Measurements from ENCODE around the gene PCDH15. TPM values are rescaled to one million over a fixed set of nuclear protein-coding genes. Genes with fewer than 3 reads are reported as not detected.

Gene PCDH15
- total RNA-seq, 1 donor from 2014 or later, result not detected

GRCh38 chr10:54133203-54133602 lies 667.8 kb downstream of the PCDH15 start:
- Histone ChIP-seq H3K9me3 (ENCODE audit: insufficient read depth, low read depth, low read length) (no peaks in the 10 kb centered on the region), H3K4me2 (ENCODE audit: low read length) (no peak overlapping the region), H3K36me3 (ENCODE audit: insufficient read depth, low read length) (no peaks in the 10 kb centered on the region), H3K27me3 (ENCODE audit: insufficient read depth, low read length) (no peaks in the 10 kb centered on the region), H3K4me1 (ENCODE audit: insufficient read depth, low read length) (no peaks in the 10 kb centered on the region), H3K4me3 (ENCODE audit: insufficient read depth, low read depth, low read length) (no peak overlapping the region), H3K27ac (ENCODE audit: low read depth, low read length) (no peak overlapping the region), H3K79me2 (ENCODE audit: insufficient read depth, low read length) (no peaks in the 10 kb centered on the region), H3K9ac (ENCODE audit: low read length) (no peak overlapping the region), H2AFZ (ENCODE audit: low read depth, low read length) (no peak overlapping the region), H4K20me1 (ENCODE audit: insufficient read depth, low read length) (no peaks in the 10 kb centered on the region)
- DNase-seq (ENCODE audit: low read depth), result no peak
- Mint-ChIP-seq H3K36me3 (ENCODE audit: low read depth, unreplicated experiment) (no peaks in the 10 kb centered on the region), H3K4me3 (ENCODE audit: unreplicated experiment) (no peak overlapping the region), H3K9me3 (ENCODE audit: unreplicated experiment) (no peaks in the 10 kb centered on the region), H3K4me1 (ENCODE audit: low read depth, unreplicated experiment) (no peaks in the 10 kb centered on the region), H3K27ac (ENCODE audit: unreplicated experiment) (no peak overlapping the region), H3K27me3 (ENCODE audit: low read depth, unreplicated experiment) (no peaks in the 10 kb centered on the region)
- no peak for FAIRE-seq
- no peak for TF ChIP-seq EZH2 (IDR thresholded peaks at IDR 0.05; ENCODE audit: insufficient read depth, low read length)
- peak; percentile 12 for TF ChIP-seq CTCF (IDR thresholded peaks at IDR 0.05; ENCODE audit: insufficient read depth, low read depth, low read length)

GRCh38 chr10:54131833-54132232 lies 669.2 kb downstream of the PCDH15 start:
- FAIRE-seq (no peak), DNase-seq (ENCODE audit: low read depth) (no peak)
- Histone ChIP-seq H3K9ac (ENCODE audit: low read length) (no peak overlapping the region), H4K20me1 (ENCODE audit: insufficient read depth, low read length) (no peaks in the 10 kb centered on the region), H3K4me1 (ENCODE audit: insufficient read depth, low read length) (no peaks in the 10 kb centered on the region), H3K36me3 (ENCODE audit: insufficient read depth, low read length) (no peaks in the 10 kb centered on the region), H3K4me2 (ENCODE audit: low read length) (no peak overlapping the region), H3K27me3 (ENCODE audit: insufficient read depth, low read length) (no peaks in the 10 kb centered on the region), H3K27ac (ENCODE audit: low read depth, low read length) (no peak overlapping the region), H3K79me2 (ENCODE audit: insufficient read depth, low read length) (no peaks in the 10 kb centered on the region), H3K9me3 (ENCODE audit: insufficient read depth, low read depth, low read length) (no peaks in the 10 kb centered on the region), H2AFZ (ENCODE audit: low read depth, low read length) (no peak overlapping the region), H3K4me3 (ENCODE audit: insufficient read depth, low read depth, low read length) (no peak overlapping the region)
- TF ChIP-seq EZH2 (IDR thresholded peaks at IDR 0.05; ENCODE audit: insufficient read depth, low read length) (no peak), CTCF (IDR thresholded peaks at IDR 0.05; ENCODE audit: insufficient read depth, low read depth, low read length) (no peak)
- Mint-ChIP-seq H3K36me3 (ENCODE audit: low read depth, unreplicated experiment) (no peaks in the 10 kb centered on the region), H3K27ac (ENCODE audit: unreplicated experiment) (no peak overlapping the region), H3K4me3 (ENCODE audit: unreplicated experiment) (no peak overlapping the region), H3K27me3 (ENCODE audit: low read depth, unreplicated experiment) (no peaks in the 10 kb centered on the region), H3K4me1 (ENCODE audit: low read depth, unreplicated experiment) (no peaks in the 10 kb centered on the region), H3K9me3 (ENCODE audit: unreplicated experiment) (no peaks in the 10 kb centered on the region)

GRCh38 chr10:54130394-54130793 lies 670.6 kb downstream of the PCDH15 start:
- Histone ChIP-seq H3K4me1 (ENCODE audit: insufficient read depth, low read length) (no peaks in the 10 kb centered on the region), H2AFZ (ENCODE audit: low read depth, low read length) (no peak overlapping the region), H3K36me3 (ENCODE audit: insufficient read depth, low read length) (no peaks in the 10 kb centered on the region), H3K4me2 (ENCODE audit: low read length) (no peak overlapping the region), H3K9ac (ENCODE audit: low read length) (no peak overlapping the region), H3K9me3 (ENCODE audit: insufficient read depth, low read depth, low read length) (no peaks in the 10 kb centered on the region), H3K27me3 (ENCODE audit: insufficient read depth, low read length) (no peaks in the 10 kb centered on the region), H3K4me3 (ENCODE audit: insufficient read depth, low read depth, low read length) (no peak overlapping the region), H3K79me2 (ENCODE audit: insufficient read depth, low read length) (no peaks in the 10 kb centered on the region), H4K20me1 (ENCODE audit: insufficient read depth, low read length) (no peaks in the 10 kb centered on the region), H3K27ac (ENCODE audit: low read depth, low read length) (no peak overlapping the region)
- Mint-ChIP-seq H3K36me3 (ENCODE audit: low read depth, unreplicated experiment) (no peaks in the 10 kb centered on the region), H3K4me3 (ENCODE audit: unreplicated experiment) (no peak overlapping the region), H3K27me3 (ENCODE audit: low read depth, unreplicated experiment) (no peaks in the 10 kb centered on the region), H3K9me3 (ENCODE audit: unreplicated experiment) (no peaks in the 10 kb centered on the region), H3K4me1 (ENCODE audit: low read depth, unreplicated experiment) (no peaks in the 10 kb centered on the region), H3K27ac (ENCODE audit: unreplicated experiment) (no peak overlapping the region)
- no peak for TF ChIP-seq CTCF (IDR thresholded peaks at IDR 0.05; ENCODE audit: insufficient read depth, low read depth, low read length)
- no peak for DNase-seq (ENCODE audit: low read depth)
- no peak for FAIRE-seq
